ENCODE measurements around the gene NSA2.
"Not testable (repeated sequence)": the region's sequence is repeated elsewhere in the genome, so short reads cannot be mapped to it uniquely, and the experiment has no call there.

The NSA2 gene

DNA sequence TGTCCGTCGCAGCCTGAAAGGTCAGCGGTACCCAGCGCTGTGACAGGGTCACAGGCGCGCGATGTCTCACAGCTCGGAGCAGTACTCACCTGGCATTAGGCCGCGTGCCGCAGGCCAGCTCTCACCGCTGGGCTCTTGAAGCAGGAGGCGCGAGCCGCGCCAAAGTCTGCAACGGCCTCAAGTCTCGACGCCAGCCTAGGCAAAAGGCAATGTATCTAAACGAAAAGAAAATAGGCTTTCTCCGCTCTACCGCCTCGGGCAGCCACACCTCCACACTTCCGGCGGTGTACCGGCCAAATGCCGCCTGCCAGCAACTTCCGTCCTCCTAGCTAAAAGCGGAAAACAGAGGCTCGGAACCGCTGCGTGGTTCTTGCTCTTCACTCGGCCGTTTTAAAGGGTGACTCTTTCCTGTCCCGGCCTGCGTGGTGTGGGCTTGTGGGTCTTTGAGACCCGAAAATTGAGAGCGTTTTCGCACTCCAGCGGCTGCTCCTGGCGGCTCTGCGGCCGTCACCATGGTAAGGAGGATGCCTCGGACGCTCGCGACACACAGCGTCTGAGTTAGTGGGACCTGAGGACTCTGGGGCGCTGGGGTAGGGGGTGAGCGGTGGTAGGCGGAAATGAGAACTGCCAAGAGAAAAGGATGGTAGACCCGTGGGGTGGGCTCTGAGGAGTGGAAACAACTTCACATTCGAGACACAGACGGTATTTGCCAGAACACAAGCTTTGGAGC lies at the start of gene NSA2, which contains the start of gene GFM2:
NSA2 (plus strand) TSS at position 401 of the 730 bp plus-strand sequence; CDS start at position 513, 112 bp downstream.
GFM2 (minus strand) TSS at position 269 of the 730 bp plus-strand sequence. CDS start 3,375 bp downstream, outside the sequence.
- DNase-seq (ENCODE audit: low spot score) = peak; percentile 94

- no peak for DNase-seq (ENCODE audit: low spot score)
These were observed 49.5 kb upstream of the NSA2 start for GRCh38 chr5:74717596-74717995.

GRCh38 chr5:74722271-74722670 lies 44.8 kb upstream of the NSA2 start:
- no peak for DNase-seq (ENCODE audit: low spot score)

DNA sequence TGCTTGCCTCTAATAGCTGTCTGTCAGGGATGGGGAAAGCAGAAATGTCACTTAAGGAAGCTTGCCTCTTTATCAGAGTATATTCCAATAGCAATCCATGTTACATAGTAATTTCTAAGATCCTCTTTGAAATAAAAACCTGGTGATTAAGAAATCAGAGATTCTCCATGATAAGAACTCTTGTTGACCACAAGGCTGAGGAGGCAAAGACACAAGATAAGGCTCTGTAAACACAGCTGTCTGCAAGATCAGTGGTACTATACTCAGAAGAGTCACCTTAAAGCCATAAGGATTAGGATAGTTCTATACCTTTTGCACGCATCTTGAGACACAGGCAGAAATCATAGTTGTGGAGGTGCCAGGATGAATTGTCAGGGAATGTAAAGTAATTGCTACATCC lies 41.7 kb upstream of the NSA2 start:
- no peak for DNase-seq (ENCODE audit: low spot score)

DNA sequence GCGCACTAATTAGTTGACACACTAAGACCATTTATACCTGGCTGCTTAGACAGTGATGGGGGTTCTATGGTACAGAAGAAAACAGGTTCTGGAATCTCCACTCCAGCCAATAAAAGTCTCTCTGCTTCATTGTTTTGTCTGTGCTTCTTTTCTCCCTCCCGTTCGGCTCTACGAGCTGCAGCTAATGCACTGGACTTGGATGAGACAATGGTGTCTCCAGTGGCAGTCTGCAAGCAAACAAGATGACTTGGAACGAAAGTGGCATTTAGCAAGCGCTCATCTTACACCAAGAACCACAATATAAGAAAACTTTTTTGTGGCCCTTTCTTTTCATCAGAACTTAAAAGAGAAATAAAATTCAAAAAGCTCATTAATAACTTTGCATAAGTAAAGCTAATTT lies 30.3 kb upstream of the NSA2 start:
- peak; percentile 35 for DNase-seq (ENCODE audit: low spot score)

DNA sequence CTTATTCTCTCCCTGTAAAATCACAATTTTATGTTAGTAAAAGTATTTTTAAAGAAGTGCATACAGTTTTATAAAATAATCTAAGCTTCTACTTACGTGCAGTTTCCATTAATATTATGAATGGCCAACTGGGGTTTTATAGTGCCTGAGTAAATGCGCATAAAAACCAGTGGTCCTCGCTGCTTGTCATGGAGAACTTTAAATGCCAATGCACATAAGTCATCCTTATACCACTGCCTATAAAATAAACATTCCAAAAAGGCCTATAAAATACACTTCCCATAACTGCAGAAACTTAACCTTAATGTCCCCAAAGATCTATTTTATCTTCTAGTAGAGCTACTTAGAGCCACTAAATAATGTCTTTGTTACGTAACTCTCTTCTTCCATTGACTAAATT lies 28.6 kb upstream of the NSA2 start:
- DNase-seq (ENCODE audit: low spot score) = no peak

GRCh38 chr5:74748742-74749141 lies 18.3 kb upstream of the NSA2 start:
- not testable (repeated sequence) for DNase-seq (ENCODE audit: low spot score)

DNA sequence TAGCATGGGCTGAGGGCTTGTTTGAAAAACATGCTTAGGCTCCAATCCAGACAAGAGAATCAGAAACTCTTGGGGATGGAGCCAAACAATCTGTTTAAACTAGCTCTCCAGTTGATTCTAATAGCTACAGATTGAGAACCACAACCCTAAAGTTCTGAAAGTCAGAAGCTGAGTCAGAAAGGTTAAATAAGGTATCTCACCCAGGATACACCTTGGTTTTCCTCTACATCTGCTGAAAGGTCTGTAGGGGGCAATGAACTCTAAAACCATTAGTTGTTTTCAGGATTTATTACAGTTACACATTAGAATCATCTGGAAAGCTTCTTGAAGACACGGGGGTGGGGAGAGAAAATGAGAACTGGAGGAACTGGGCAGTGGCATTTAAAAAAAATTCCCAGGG lies 5.8 kb upstream of the NSA2 start:
- no peak for DNase-seq (ENCODE audit: low spot score)

- DNase-seq (ENCODE audit: low spot score) = no peak
These were observed 4.5 kb upstream of the NSA2 start for GRCh38 chr5:74762599-74762998.

- no peak for DNase-seq (ENCODE audit: low spot score)
These were observed 3.5 kb upstream of the NSA2 start for GRCh38 chr5:74763504-74763903.

- DNase-seq (ENCODE audit: low spot score) = no peak
These were observed 1.8 kb upstream of the NSA2 start for GRCh38 chr5:74765201-74765600.

- no peak for DNase-seq (ENCODE audit: low spot score)
These were observed 1.1 kb upstream of the NSA2 start for GRCh38 chr5:74765929-74766328.

DNA sequence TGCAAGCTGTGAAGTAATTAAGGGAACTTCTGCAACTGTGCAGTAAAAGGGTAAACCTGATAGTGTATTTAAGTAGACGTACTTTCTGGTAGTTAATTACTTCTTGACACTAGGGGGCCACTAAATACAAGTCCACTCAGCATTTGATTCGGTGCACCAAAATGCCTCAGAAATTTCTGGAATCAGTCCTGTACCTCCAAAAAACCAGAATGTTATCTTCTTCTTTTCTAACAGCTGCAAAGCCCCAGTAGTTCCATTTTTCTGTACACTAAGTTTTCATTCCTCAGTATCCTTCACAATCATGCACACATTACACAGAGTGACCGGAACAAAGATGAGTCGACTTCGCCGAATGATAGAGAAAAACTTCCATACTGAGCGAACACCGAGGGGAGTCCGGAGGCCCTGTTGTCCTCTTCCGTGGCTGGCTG lies 616 bp upstream of the NSA2 start:
- DNase-seq (ENCODE audit: low spot score) = peak; percentile 47

DNA sequence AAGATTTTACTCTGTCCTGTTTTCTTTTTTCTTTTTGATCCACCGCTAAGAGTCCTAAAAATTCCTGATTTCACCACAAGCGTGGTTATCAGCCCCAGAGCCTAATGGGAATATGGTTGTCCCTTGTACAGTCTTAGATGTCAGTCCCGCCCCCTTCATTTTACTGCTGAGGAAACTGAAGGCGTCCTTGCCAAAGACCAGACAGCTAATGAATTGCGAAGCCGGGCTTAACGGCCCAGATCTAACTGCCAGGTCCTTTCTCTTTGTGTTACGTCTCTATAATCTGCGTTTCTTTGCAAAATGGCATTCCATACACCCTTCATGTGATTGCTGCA lies 497 bp downstream of the NSA2 start:
- DNase-seq (ENCODE audit: low spot score) = no peak

GRCh38 chr5:74772359-74772758 lies 5.3 kb downstream of the NSA2 start:
- no peak for DNase-seq (ENCODE audit: low spot score)

DNA sequence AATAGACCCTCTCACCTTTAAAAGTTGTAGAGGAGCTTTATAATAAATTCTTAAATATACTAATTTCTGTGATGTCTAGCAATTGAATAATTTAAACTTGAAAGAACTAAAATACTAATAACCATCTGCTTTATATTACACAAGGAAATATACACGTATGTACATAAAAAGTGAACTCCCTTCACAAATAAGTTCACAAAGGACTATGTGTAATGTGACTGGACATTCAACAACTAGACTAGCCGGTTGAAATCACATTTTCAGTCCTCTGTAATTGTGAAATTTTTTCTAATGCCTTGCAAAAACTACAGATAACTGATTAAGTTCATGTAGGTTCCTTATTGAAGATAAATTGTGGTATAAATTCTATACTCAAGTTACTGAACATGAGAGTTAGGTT lies 11.6 kb downstream of the NSA2 start:
- no peak for DNase-seq (ENCODE audit: low spot score)

GRCh38 chr5:74786851-74787250 lies 19.8 kb downstream of the NSA2 start:
- no peak for DNase-seq (ENCODE audit: low spot score)

DNA sequence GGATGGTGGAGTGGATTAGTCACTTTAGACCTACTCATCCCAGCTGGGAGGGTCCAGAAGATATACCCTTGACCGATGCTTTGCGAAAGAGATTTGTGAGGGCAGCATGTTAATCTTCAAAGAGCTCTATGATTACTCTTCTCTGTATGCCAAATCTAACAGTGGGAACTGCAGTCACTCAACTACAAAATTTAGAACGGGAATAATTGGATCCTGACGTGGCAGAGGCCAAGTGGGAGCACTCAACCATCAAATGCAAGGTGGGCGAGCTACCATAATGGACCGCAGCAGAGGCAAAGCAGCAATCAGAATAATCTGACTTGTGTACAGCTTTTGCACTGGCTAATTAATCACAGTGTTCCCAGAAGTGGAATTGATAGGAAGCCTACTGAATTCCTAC lies 20.4 kb downstream of the NSA2 start:
- no peak for DNase-seq (ENCODE audit: low spot score)

GRCh38 chr5:74791669-74792068 lies 24.6 kb downstream of the NSA2 start:
- not testable (repeated sequence) for DNase-seq (ENCODE audit: low spot score)

DNA sequence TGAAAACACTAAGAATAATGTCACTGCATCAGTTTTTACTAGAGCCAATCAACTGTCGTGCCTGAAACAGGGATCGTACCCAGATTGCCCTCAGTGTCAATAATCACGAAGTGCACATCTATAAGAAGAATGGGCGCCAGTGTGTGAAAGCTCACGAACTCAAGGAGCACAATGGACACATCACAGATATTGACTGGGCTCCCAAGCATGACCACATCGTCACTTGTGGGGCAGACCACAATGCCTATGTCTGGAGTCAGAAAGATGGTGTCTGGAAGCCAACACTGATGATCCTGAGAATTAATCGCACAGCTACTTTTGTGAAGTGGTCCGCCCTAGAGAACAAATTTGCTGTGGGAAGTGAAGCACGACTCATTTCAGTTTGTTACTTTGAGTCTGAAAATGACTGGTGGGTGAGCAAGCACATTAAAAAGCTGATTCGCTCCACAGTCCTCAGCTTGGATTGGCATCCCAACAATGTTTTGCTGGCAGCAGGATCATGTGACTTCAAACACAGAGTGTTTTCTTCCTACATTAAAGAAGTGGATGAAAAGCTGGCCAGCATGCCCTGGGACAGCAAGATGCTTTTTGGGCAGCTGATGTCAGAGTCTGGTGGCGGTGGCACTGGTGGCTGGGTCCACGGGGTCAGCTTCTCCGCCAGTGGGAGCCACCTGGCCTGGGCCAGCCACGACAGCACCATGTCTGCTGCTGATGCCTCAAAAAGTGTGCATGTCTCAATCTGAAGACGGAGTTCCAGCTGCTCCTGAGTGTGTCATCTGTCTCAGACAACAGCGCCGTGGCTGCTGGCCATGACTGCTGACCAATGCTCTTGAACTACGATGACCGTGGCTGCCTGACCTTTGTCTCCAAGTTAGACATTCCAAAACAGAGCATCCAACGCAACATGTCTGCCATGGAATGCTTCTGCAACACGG lies 32.2 kb downstream of the NSA2 start:
- peak; percentile 74 for DNase-seq (ENCODE audit: low spot score)

GRCh38 chr5:74801197-74801596 lies 34.1 kb downstream of the NSA2 start:
- DNase-seq (ENCODE audit: low spot score) = no peak

- no peak for DNase-seq (ENCODE audit: low spot score)
These were observed 34.9 kb downstream of the NSA2 start for GRCh38 chr5:74801941-74802340.

GRCh38 chr5:74810915-74811314 lies 43.9 kb downstream of the NSA2 start:
- no peak for DNase-seq (ENCODE audit: low spot score)
